Right lung (tissue), 5 donors: Measurements from ENCODE around the gene SCRN3. TPM values are rescaled to one million over a fixed set of nuclear protein-coding genes. Genes with fewer than 3 reads are reported as not detected.

ENCODE experiments used
- DNase-seq, 2 donors: peaks; one replicate each; pipeline ENCODE4 v3.0.0-alpha.2; 2013
- polyA plus RNA-seq, 5 donors: library from polyadenylated mRNA; unstranded; fragments of 120-200 nt; gene quantifications; one replicate each; pipeline versions ENCODE4 v1.2.1 to v1.2.3, GENCODE V29; 2013; ENCODE audit warnings: inconsistent platforms in 1 of 5, low replicate concordance in 1 of 5; ENCODE audit not compliant: insufficient read length in 5 of 5, insufficient read depth in 1 of 5

Gene SCRN3
- polyA plus RNA-seq, 5 donors, result 25.5 to 38.2 (median 35.3) TPM

GRCh38 chr2:174477759-174478158 is 82.2 kb downstream of the SCRN3 start:
- no peak for DNase-seq

Other genes with a start within 250 kb of the SCRN3 start
- gene OLA1, start 147.2 kb upstream of the SCRN3 start, polyA plus RNA-seq, result 100 to 1,000 TPM; 111 to 139 (median 123) TPM
- gene SP9, start 60.8 kb upstream of the SCRN3 start, polyA plus RNA-seq, result not detected
- gene GPR155, start 91.3 kb downstream of the SCRN3 start, polyA plus RNA-seq, result 1 to 10 TPM; 3.0 to 4.2 (median 3.6) TPM
- 10 to 100 TPM; 25.9 to 33.5 (median 31.1) TPM for gene WIPF1, start 202.1 kb downstream of the SCRN3 start, polyA plus RNA-seq